Endothelial cell of umbilical vein (primary cell): ENCODE results near the gene OR56B1.

Experiments used
- CTCF ChIP-seq, 2 donors: IDR thresholded peaks; 1 replicate in 1 of 2; 2 replicates in 1 of 2; pipeline ENCODE4 v1.5.1; 2011; ENCODE audit warnings: low read length in 2 of 2, mild to moderate bottlenecking in 2 of 2, moderate library complexity in 2 of 2, control low read depth in 1 of 2, inconsistent platforms in 1 of 2, low read depth in 1 of 2; ENCODE audit not compliant: insufficient read depth in 1 of 2; ENCODE audit errors: extremely low read depth in 1 of 2
- EZH2 ChIP-seq: IDR thresholded peaks from 2 replicates; pipeline ENCODE4 v1.6.1; 2012; ENCODE audit warnings: borderline replicate concordance, low read depth, mild to moderate bottlenecking, moderate library complexity, low read length, inconsistent platforms; ENCODE audit not compliant: severe bottlenecking
- GATA2 ChIP-seq: IDR thresholded peaks from 2 replicates; pipeline ENCODE4 v1.7.0; 2011; ENCODE audit warnings: low read depth, mild to moderate bottlenecking, moderate library complexity, mixed read lengths, low read length; ENCODE audit not compliant: insufficient read length, insufficient read depth
- JUN ChIP-seq: IDR thresholded peaks from 2 replicates; pipeline ENCODE4 v1.6.1; 2011; ENCODE audit warnings: borderline replicate concordance, low read depth; ENCODE audit not compliant: insufficient read length, insufficient read depth
- MYC ChIP-seq: IDR thresholded peaks from one replicate; pipeline ENCODE4 v1.6.1; 2011; ENCODE audit warnings: mild to moderate bottlenecking, low read depth, low read length
- POLR2A ChIP-seq: IDR thresholded peaks from 2 replicates; pipeline ENCODE4 v1.6.1; 2012; ENCODE audit warnings: low read depth, mild to moderate bottlenecking, control low read depth, low read length
- POLR2AphosphoS5 ChIP-seq: IDR thresholded peaks from 2 replicates; pipeline ENCODE4 v1.6.1; 2012; ENCODE audit warnings: low read depth, mild to moderate bottlenecking, control low read depth, low read length, moderate library complexity; ENCODE audit not compliant: insufficient read depth
- TF ChIP-seq, protein P1 (sequence below): IDR thresholded peaks from 2 replicates; pipeline ENCODE4 v1.6.1; 2011; ENCODE audit not compliant: insufficient read depth, insufficient read length

DNA sequence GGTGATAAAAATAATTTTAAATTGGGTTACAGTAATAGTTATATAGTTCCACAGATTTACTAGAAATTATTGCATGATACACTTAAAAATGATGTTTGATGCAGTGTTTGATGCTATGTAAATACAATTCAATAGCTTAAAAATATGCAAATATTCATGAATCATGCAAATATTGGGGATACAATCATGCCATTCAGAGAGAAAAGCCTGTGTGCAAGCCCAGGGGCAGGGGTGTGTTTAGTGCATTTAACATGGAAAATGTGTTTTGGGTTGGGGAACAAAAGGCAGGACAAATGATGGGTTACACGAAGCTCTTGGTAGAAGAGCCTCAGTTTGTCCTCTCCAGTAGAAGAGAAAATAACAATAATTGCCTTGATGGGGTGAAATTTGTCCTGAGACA lies 40.7 kb upstream of the OR56B1 start:
- no peak for TF ChIP-seq POLR2AphosphoS5
- TF ChIP-seq CTCF (IDR thresholded peaks at IDR 0.05; ENCODE audit: extremely low read depth in 1 of 2, insufficient read depth in 1 of 2, low read depth in 1 of 2, low read length in 2 of 2), result no peak
- no peak for TF ChIP-seq MYC
- no peak for TF ChIP-seq POLR2A
- TF ChIP-seq EZH2, result no peak
- no peak for TF ChIP-seq JUN
- TF ChIP-seq GATA2, result no peak
- TF ChIP-seq, protein P1, sequence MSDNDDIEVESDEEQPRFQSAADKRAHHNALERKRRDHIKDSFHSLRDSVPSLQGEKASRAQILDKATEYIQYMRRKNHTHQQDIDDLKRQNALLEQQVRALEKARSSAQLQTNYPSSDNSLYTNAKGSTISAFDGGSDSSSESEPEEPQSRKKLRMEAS, result no peak
